OCI-LY1 (cell line): Measurements from ENCODE around the gene H2BW2.

Experiments used
- CTCF ChIP-seq: fragments of 200-600 bp; sonication (generic), shearing (Covaris generic); IDR thresholded peaks from 2 replicates; pipeline ENCODE4 v1.5.1; 2017; ENCODE audit warnings: mild to moderate bottlenecking, antibody characterized with exemption, low read length, moderate library complexity, mixed read lengths
- EZH2 ChIP-seq: fragments of 200-600 bp; sonication (generic), shearing (Covaris generic); IDR thresholded peaks from 2 replicates; pipeline ENCODE4 v1.8.0; 2017; ENCODE audit warnings: borderline replicate concordance, mixed run types, mild to moderate bottlenecking, antibody characterized with exemption, low read length, moderate library complexity, mixed read lengths

- TF ChIP-seq CTCF (no peak), EZH2 (no peak)
Measured at GRCh38 chrX:104085477-104085876, 45.7 kb downstream of the H2BW2 start.
